Osteoblast (primary cell): ENCODE data around the gene ARX. TPM values are rescaled to one million over a fixed set of nuclear protein-coding genes. Genes with fewer than 3 reads are reported as not detected.

Source experiments
- DNase-seq: peaks from one replicate; pipeline ENCODE4 v3.0.0; 2011; ENCODE audit warnings: low spot score, mixed read lengths; ENCODE audit not compliant: insufficient read length; ENCODE audit errors: missing footprints
- H2AFZ ChIP-seq: 2 replicates; pipeline ENCODE4 v1.6.0; 2011; ENCODE audit warnings: mild to moderate bottlenecking, low read length
- H3K27ac ChIP-seq: 2 replicates; pipeline ENCODE4 v1.5.1; 2011; ENCODE audit warnings: mild to moderate bottlenecking, low read depth, low read length, moderate library complexity
- H3K27me3 ChIP-seq: 2 replicates; pipeline ENCODE4 v1.6.0; 2012; ENCODE audit warnings: mild to moderate bottlenecking, control low read depth, inconsistent platforms, low read length, moderate library complexity; ENCODE audit not compliant: insufficient read depth
- H3K36me3 ChIP-seq: 2 replicates; pipeline ENCODE4 v1.5.1; 2011; ENCODE audit warnings: mild to moderate bottlenecking, low read length, control low read depth, moderate library complexity; ENCODE audit not compliant: insufficient read depth
- H3K4me1 ChIP-seq: 2 replicates; pipeline ENCODE4 v1.5.1; 2011; ENCODE audit warnings: mild to moderate bottlenecking, low read length, control low read depth, moderate library complexity; ENCODE audit not compliant: insufficient read depth
- H3K4me2 ChIP-seq: 2 replicates; pipeline ENCODE4 v1.6.0; 2011; ENCODE audit warnings: mild to moderate bottlenecking, low read length; ENCODE audit not compliant: insufficient read depth
- H3K4me3 ChIP-seq: fragments of 200-600 bp; sonication (generic); 3 replicates; pipeline ENCODE4 v1.5.1; 2012; ENCODE audit warnings: mild to moderate bottlenecking, low read length, inconsistent platforms; ENCODE audit not compliant: insufficient read depth
- H3K79me2 ChIP-seq: 2 replicates; pipeline ENCODE4 v1.6.0; 2012; ENCODE audit warnings: mild to moderate bottlenecking, low read length, control low read depth, inconsistent platforms; ENCODE audit not compliant: insufficient read depth
- H3K9me3 ChIP-seq: 2 replicates; pipeline ENCODE4 v1.5.1; 2011; ENCODE audit warnings: low read depth, low read length, control low read depth
- H4K20me1 ChIP-seq: 2 replicates; pipeline ENCODE4 v1.6.0; 2012; ENCODE audit warnings: mild to moderate bottlenecking, low read length, control low read depth; ENCODE audit not compliant: insufficient read depth
- CTCF ChIP-seq: IDR thresholded peaks from 2 replicates; pipeline ENCODE4 v1.5.1; 2011; ENCODE audit warnings: mild to moderate bottlenecking, low read depth, low read length, moderate library complexity; ENCODE audit errors: extremely low read depth
- total RNA-seq: library from RNA; depleted of rRNA; stranded (reverse); fragments of >200 nt; gene quantifications from 2 replicates; pipeline ENCODE4 v1.2.3, GENCODE V29; 2012

ARX gene
- not detected in 2 replicates for total RNA-seq

GRCh38 chrX:25015486-25016360 is at the start of gene ARX:
Gene ARX (minus strand): TSS chrX:25015965. CDS start chrX:25015737, 228 bp downstream.
- no peaks in the 10 kb centered on the region for H3K4me1 ChIP-seq
- no peak within 1 kb of the TSS for H3K4me3 ChIP-seq
- H3K36me3 ChIP-seq: no peaks in the 10 kb centered on the region
- no peaks in the 10 kb centered on the region for H3K9me3 ChIP-seq
- TF ChIP-seq CTCF: no peak
- peaks cover 92% of the 10 kb centered on the region for H3K27me3 ChIP-seq
- no peak for DNase-seq
- H3K79me2 ChIP-seq: no peaks in the 10 kb centered on the region
- no peaks in the 10 kb centered on the region for H4K20me1 ChIP-seq
- no peak within 1 kb of the TSS for H2AFZ ChIP-seq
- no peak within 1 kb of the TSS for H3K4me2 ChIP-seq
- no peak within 1 kb of the TSS for H3K27ac ChIP-seq

GRCh38 chrX:25059273-25059672 is 43.5 kb upstream of the ARX start:
- Histone ChIP-seq H3K4me1 (no peaks in the 10 kb centered on the region), H4K20me1 (no peaks in the 10 kb centered on the region), H2AFZ (no peak overlapping the region), H3K27me3 (no peaks in the 10 kb centered on the region), H3K4me2 (no peak overlapping the region), H3K9me3 (no peaks in the 10 kb centered on the region), H3K27ac (no peak overlapping the region), H3K36me3 (no peaks in the 10 kb centered on the region), H3K79me2 (no peaks in the 10 kb centered on the region), H3K4me3 (no peak overlapping the region)
- no peak for DNase-seq
- no peak for TF ChIP-seq CTCF

GRCh38 chrX:25052798-25053534 is 37.2 kb upstream of the ARX start:
- no peaks in the 10 kb centered on the region for H3K4me1 ChIP-seq
- no peak for TF ChIP-seq CTCF
- no peaks in the 10 kb centered on the region for H3K36me3 ChIP-seq
- no peaks in the 10 kb centered on the region for H3K9me3 ChIP-seq
- H4K20me1 ChIP-seq: no peaks in the 10 kb centered on the region
- H3K79me2 ChIP-seq: no peaks in the 10 kb centered on the region
- no peak overlapping the region for H3K4me3 ChIP-seq
- no peak overlapping the region for H3K4me2 ChIP-seq
- no peak for DNase-seq
- H3K27ac ChIP-seq: no peak overlapping the region
- H3K27me3 ChIP-seq: no peaks in the 10 kb centered on the region
- no peak overlapping the region for H2AFZ ChIP-seq

- no peaks in the 10 kb centered on the region for H4K20me1 ChIP-seq
- no peak overlapping the region for H3K4me2 ChIP-seq
- no peaks in the 10 kb centered on the region for H3K79me2 ChIP-seq
- no peaks in the 10 kb centered on the region for H3K36me3 ChIP-seq
- H3K27ac ChIP-seq: no peak overlapping the region
- H3K4me3 ChIP-seq: no peak overlapping the region
- TF ChIP-seq CTCF: no peak
- H3K4me1 ChIP-seq: no peaks in the 10 kb centered on the region
- DNase-seq: no peak
- no peaks in the 10 kb centered on the region for H3K27me3 ChIP-seq
- no peak overlapping the region for H2AFZ ChIP-seq
- H3K9me3 ChIP-seq: no peaks in the 10 kb centered on the region
Measured at GRCh38 chrX:25049971-25050370, 34.2 kb upstream of the ARX start.
